SK-N-SH treated with all-trans-retinoic acid at 6 μM for 48 hours (cell line): ENCODE results near the gene CUTA.
"Not testable (repeated sequence)": the region's sequence is repeated elsewhere in the genome, so short reads cannot be mapped to it uniquely, and the experiment has no call there.

Experiments
- ATAC-seq: fragments of 200-7000 bp; cut with Tn5 transposase; 3 replicates; pipeline ENCODE4 v1.9.1; 2020; ENCODE audit warnings: mild to moderate bottlenecking, moderate library complexity
- ARNTL ChIP-seq: fragments of 450-650 bp; formaldehyde crosslinking; IDR thresholded peaks from 2 replicates; pipeline ENCODE4 v1.5.0; 2020; ENCODE audit warnings: low read depth, mild to moderate bottlenecking, moderate library complexity, borderline replicate concordance
- BACH2 ChIP-seq: fragments of 250-450 bp; sonication (Bioruptor Pico); IDR thresholded peaks from 2 replicates; pipeline ENCODE4 v1.9.0; 2021; ENCODE audit warnings: mild to moderate bottlenecking, borderline replicate concordance
- ESRRG ChIP-seq: fragments of 250-450 bp; sonication (Bioruptor Pico); IDR thresholded peaks from 2 replicates; pipeline ENCODE4 v1.6.1; 2021; ENCODE audit warnings: mild to moderate bottlenecking
- RARB ChIP-seq: fragments of 250-450 bp; sonication (Bioruptor Pico); IDR thresholded peaks from 2 replicates; pipeline ENCODE4 v1.8.0; 2021; ENCODE audit warnings: mild to moderate bottlenecking, moderate library complexity
- TCF4 ChIP-seq: fragments of 250-450 bp; sonication (Bioruptor Pico); IDR thresholded peaks from 2 replicates; pipeline ENCODE4 v1.8.0; 2021; ENCODE audit warnings: mild to moderate bottlenecking, moderate library complexity, borderline replicate concordance
- ZFP3 ChIP-seq: fragments of 250-450 bp; sonication (Bioruptor Pico); IDR thresholded peaks from 2 replicates; pipeline ENCODE4 v1.5.0; 2020; ENCODE audit warnings: mild to moderate bottlenecking, moderate library complexity
- ZFP30 ChIP-seq: fragments of 450-650 bp; formaldehyde crosslinking; IDR thresholded peaks from 2 replicates; pipeline ENCODE4 v1.5.0; 2022; ENCODE audit warnings: mild to moderate bottlenecking, moderate library complexity
- ZNF565 ChIP-seq: fragments of 450-650 bp; formaldehyde crosslinking; conservative IDR thresholded peaks from 2 replicates; pipeline ENCODE4 v1.5.0; 2020; ENCODE audit warnings: low read depth, mild to moderate bottlenecking, moderate library complexity
- ZNF70 ChIP-seq: fragments of 450-650 bp; formaldehyde crosslinking; IDR thresholded peaks from 2 replicates; pipeline ENCODE4 v1.5.0; 2020; ENCODE audit warnings: mild to moderate bottlenecking, moderate library complexity
- ZNF8 ChIP-seq: fragments of 450-650 bp; formaldehyde crosslinking; IDR thresholded peaks from 2 replicates; pipeline ENCODE4 v1.5.0; 2020; ENCODE audit warnings: mild to moderate bottlenecking, moderate library complexity
- TF ChIP-seq, protein P1 (sequence below): fragments of 250-450 bp; sonication (Bioruptor Pico); IDR thresholded peaks from 2 replicates; pipeline ENCODE4 v1.5.0; 2020; ENCODE audit warnings: mild to moderate bottlenecking, moderate library complexity
- TF ChIP-seq, protein P2 (sequence below): fragments of 250-450 bp; sonication (Bioruptor Pico); IDR thresholded peaks from 2 replicates; pipeline ENCODE4 v1.8.0; 2020; ENCODE audit warnings: mild to moderate bottlenecking, moderate library complexity, borderline replicate concordance
- TF ChIP-seq, protein P3 (sequence below): fragments of 250-450 bp; sonication (Bioruptor Pico); IDR thresholded peaks from 2 replicates; pipeline ENCODE4 v1.8.0; 2021; ENCODE audit warnings: low read depth, mild to moderate bottlenecking, moderate library complexity, borderline replicate concordance
- TF ChIP-seq, protein P4 (sequence below): fragments of 250-450 bp; sonication (Bioruptor Pico); IDR thresholded peaks from 2 replicates; pipeline ENCODE4 v1.5.1; 2021; ENCODE audit warnings: mild to moderate bottlenecking, moderate library complexity
- TF ChIP-seq, protein P5 (sequence below): fragments of 250-450 bp; sonication (Bioruptor Pico); IDR thresholded peaks from 2 replicates; pipeline ENCODE4 v1.5.1; 2020; ENCODE audit warnings: low read depth, mild to moderate bottlenecking, moderate library complexity

CUTA gene

DNA sequence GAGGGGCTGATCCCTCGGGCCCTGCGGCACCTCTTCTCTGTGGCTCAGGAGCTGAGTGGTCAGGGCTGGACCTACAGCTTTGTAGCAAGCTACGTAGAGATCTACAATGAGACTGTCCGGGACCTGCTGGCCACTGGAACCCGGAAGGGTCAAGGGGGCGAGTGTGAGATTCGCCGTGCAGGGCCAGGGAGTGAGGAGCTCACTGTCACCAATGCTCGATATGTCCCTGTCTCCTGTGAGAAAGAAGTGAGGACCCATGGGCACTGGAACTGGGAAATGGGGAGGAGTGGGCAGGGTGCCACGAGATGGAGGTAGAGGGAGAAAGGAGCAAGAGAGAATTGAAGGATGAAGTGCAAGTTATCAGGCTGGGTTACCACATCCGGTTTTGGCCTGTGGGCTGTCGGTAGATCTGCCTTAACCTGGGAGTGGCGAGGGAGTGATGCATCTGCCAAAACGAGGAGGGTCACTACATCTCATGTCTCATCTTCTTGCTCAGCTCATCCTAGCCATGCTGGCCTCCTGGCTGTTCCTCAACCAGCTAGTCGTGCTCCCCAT lies 12.4 kb downstream of the CUTA start:
- TF ChIP-seq, protein P1, sequence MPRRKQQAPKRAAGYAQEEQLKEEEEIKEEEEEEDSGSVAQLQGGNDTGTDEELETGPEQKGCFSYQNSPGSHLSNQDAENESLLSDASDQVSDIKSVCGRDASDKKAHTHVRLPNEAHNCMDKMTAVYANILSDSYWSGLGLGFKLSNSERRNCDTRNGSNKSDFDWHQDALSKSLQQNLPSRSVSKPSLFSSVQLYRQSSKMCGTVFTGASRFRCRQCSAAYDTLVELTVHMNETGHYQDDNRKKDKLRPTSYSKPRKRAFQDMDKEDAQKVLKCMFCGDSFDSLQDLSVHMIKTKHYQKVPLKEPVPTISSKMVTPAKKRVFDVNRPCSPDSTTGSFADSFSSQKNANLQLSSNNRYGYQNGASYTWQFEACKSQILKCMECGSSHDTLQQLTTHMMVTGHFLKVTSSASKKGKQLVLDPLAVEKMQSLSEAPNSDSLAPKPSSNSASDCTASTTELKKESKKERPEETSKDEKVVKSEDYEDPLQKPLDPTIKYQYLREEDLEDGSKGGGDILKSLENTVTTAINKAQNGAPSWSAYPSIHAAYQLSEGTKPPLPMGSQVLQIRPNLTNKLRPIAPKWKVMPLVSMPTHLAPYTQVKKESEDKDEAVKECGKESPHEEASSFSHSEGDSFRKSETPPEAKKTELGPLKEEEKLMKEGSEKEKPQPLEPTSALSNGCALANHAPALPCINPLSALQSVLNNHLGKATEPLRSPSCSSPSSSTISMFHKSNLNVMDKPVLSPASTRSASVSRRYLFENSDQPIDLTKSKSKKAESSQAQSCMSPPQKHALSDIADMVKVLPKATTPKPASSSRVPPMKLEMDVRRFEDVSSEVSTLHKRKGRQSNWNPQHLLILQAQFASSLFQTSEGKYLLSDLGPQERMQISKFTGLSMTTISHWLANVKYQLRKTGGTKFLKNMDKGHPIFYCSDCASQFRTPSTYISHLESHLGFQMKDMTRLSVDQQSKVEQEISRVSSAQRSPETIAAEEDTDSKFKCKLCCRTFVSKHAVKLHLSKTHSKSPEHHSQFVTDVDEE, result no peak
- TF ChIP-seq, protein P2, sequence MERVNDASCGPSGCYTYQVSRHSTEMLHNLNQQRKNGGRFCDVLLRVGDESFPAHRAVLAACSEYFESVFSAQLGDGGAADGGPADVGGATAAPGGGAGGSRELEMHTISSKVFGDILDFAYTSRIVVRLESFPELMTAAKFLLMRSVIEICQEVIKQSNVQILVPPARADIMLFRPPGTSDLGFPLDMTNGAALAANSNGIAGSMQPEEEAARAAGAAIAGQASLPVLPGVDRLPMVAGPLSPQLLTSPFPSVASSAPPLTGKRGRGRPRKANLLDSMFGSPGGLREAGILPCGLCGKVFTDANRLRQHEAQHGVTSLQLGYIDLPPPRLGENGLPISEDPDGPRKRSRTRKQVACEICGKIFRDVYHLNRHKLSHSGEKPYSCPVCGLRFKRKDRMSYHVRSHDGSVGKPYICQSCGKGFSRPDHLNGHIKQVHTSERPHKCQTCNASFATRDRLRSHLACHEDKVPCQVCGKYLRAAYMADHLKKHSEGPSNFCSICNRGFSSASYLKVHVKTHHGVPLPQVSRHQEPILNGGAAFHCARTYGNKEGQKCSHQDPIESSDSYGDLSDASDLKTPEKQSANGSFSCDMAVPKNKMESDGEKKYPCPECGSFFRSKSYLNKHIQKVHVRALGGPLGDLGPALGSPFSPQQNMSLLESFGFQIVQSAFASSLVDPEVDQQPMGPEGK (CRISPR knock-in tag), result no peak
- TF ChIP-seq ESRRG (CRISPR knock-in tag) (no peak), ZNF70 (CRISPR knock-in tag) (no peak), ARNTL (CRISPR knock-in tag) (no peak), ZFP3 (CRISPR knock-in tag) (no peak)
- ATAC-seq, result no peak

DNA sequence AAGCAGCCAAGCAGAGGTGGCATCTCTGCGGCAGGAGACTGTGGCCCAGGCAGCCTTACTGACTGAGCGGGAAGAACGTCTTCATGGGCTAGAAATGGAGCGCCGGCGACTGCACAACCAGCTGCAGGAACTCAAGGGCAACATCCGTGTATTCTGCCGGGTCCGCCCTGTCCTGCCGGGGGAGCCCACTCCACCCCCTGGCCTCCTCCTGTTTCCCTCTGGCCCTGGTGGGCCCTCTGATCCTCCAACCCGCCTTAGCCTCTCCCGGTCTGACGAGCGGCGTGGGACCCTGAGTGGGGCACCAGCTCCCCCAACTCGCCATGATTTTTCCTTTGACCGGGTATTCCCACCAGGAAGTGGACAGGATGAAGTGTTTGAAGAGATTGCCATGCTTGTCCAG lies 13.0 kb downstream of the CUTA start:
- no peak for ATAC-seq
- no peak for TF ChIP-seq ARNTL (CRISPR knock-in tag)
- no peak for TF ChIP-seq ESRRG (CRISPR knock-in tag)
- no peak for TF ChIP-seq RARB (CRISPR knock-in tag)
- TF ChIP-seq, protein P3, sequence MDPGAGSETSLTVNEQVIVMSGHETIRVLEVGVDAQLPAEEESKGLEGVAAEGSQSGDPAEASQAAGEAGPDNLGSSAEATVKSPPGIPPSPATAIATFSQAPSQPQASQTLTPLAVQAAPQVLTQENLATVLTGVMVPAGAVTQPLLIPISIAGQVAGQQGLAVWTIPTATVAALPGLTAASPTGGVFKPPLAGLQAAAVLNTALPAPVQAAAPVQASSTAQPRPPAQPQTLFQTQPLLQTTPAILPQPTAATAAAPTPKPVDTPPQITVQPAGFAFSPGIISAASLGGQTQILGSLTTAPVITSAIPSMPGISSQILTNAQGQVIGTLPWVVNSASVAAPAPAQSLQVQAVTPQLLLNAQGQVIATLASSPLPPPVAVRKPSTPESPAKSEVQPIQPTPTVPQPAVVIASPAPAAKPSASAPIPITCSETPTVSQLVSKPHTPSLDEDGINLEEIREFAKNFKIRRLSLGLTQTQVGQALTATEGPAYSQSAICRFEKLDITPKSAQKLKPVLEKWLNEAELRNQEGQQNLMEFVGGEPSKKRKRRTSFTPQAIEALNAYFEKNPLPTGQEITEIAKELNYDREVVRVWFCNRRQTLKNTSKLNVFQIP (CRISPR knock-in tag), result no peak
- TF ChIP-seq ZFP3 (CRISPR knock-in tag), result no peak
- TF ChIP-seq, protein P4, sequence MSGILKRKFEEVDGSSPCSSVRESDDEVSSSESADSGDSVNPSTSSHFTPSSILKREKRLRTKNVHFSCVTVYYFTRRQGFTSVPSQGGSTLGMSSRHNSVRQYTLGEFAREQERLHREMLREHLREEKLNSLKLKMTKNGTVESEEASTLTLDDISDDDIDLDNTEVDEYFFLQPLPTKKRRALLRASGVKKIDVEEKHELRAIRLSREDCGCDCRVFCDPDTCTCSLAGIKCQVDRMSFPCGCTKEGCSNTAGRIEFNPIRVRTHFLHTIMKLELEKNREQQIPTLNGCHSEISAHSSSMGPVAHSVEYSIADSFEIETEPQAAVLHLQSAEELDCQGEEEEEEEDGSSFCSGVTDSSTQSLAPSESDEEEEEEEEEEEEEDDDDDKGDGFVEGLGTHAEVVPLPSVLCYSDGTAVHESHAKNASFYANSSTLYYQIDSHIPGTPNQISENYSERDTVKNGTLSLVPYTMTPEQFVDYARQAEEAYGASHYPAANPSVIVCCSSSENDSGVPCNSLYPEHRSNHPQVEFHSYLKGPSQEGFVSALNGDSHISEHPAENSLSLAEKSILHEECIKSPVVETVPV (CRISPR knock-in tag), result no peak

DNA sequence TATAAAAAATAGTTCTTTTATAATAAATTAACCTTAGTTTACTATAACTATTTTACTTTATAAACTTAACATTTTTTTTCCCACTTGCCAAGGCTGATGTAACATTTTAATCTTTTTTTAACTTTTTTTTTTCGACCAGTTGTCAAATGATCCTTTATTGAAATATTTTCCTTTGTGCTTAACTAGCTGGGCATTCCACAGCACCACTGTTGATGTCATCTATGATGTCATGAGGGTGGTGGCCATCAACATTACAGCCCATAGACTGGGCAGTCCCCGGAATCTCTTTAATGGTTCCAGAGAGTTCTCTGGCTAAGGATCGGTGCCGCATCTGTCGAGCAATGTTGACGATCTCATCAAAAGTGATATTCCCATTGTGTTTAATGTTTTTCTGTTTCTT lies 18.0 kb downstream of the CUTA start:
- not testable (repeated sequence) for ATAC-seq

DNA sequence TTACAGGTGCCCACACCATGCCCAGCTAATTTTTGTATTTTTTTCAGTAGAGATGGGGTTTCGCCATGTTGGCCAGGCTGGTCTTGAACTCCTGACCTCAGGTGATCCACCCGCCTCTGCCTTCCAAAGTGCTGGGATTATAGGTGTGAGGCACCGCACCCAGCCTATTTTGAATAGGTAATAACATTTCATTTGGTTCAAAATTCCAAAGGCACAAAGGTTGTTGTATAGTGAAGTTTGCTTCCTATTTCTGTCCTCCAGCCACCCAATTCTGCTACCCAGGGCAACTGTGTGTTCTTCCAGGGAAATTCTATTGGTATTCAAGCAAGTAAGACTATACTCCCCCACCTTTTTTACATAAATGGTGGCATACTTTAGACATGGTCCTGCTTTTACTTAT lies 19.3 kb downstream of the CUTA start:
- not testable (repeated sequence) for ATAC-seq

DNA sequence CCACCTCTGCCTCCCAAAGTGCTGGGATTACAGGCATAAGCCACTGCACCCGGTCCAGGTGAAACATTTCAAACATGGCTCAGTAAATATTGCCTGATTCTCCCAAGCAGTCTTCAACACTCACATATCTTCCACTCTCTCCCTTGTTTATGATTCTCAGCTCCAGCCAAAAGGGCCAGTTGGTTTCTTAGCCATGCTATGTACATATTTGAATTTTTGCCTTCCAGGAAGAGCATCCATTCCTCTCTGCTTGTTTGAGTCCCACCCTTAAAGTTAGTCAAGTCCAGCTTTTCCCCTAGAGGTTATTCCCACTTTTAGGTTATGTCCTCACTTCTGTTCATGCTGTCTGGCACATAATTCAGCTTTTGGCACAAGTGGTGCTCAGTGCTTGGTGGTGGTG lies 20.4 kb downstream of the CUTA start:
- ATAC-seq, result no peak
- TF ChIP-seq ZFP30 (CRISPR knock-in tag) (no peak), TCF4 (no peak), BACH2 (CRISPR knock-in tag) (no peak), ESRRG (CRISPR knock-in tag) (no peak), ZNF8 (CRISPR knock-in tag) (no peak), ZNF565 (no peak), ZNF70 (CRISPR knock-in tag) (no peak)
- TF ChIP-seq, protein P5, sequence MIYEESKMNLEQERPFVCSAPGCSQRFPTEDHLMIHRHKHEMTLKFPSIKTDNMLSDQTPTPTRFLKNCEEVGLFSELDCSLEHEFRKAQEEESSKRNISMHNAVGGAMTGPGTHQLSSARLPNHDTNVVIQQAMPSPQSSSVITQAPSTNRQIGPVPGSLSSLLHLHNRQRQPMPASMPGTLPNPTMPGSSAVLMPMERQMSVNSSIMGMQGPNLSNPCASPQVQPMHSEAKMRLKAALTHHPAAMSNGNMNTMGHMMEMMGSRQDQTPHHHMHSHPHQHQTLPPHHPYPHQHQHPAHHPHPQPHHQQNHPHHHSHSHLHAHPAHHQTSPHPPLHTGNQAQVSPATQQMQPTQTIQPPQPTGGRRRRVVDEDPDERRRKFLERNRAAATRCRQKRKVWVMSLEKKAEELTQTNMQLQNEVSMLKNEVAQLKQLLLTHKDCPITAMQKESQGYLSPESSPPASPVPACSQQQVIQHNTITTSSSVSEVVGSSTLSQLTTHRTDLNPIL (CRISPR knock-in tag), result no peak
- TF ChIP-seq, protein P1, result no peak
- TF ChIP-seq, all 23 proteins: peak for 0
